H4 (cell line): ENCODE measurements around the gene ARID1A. TPM values are rescaled to one million over a fixed set of nuclear protein-coding genes. Genes with fewer than 3 reads are reported as not detected.
"Not testable (repeated sequence)": the region's sequence is repeated elsewhere in the genome, so short reads cannot be mapped to it uniquely, and the experiment has no call there.

ENCODE experiments used
- DNase-seq: peaks from one replicate; pipeline ENCODE4 v3.0.0-alpha.2; 2015; ENCODE audit warnings: low spot score
- total RNA-seq: library from RNA; depleted of rRNA; stranded (reverse); fragments of >200 nt; shearing (Covaris generic); gene quantifications from 2 replicates; pipeline ENCODE4 v1.2.3, GENCODE V29; 2014

Gene ARID1A
- total RNA-seq, 1 experiment from 2014 or later, result 13.0 TPM

DNA sequence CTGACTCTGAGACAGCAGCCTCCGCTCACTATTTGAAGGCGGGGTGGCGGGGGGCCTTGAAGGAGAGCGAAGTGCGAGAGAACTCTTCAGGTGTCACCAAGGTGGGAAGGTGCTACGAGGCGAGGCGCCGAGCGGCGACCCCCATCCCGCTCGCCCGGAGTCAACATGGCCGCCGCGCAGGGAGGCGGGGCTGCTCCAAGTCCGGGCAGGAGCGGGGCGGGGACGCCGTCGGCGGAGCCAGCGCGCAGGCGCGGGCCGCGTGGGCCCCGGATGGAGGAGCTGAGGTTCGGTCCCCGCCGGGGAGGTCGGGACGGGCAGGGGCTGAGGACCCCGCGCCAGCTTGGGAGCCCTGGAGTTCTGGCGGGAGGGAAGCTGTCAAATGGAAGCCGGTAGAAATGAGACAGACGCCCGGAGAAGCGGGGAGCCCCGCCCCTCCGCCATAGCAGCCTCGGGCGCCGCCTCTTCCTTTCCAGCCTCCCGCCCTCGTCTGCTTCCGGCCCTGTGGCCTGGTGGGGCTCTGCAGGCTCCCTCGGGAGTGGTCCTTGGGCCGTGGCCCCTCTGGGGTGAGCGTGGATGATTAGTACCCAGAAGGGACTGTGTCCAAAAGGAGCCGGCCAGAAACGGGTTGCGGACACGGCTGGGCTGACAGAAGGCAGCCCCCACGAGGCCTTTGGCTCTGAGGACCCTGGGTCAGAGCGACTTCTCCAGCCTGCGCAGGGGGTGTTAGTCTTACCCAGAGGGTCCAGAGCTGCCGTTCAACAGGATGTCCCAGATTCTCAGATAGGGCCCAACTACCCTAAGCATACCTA, 92.1 kb downstream of the ARID1A start, which contains the start of gene PIGV:
Gene PIGV (plus strand): TSS at position 245 of the 809 bp plus-strand sequence. CDS start 2,866 bp downstream, outside the sequence.
- peak; percentile 62 for DNase-seq

DNA sequence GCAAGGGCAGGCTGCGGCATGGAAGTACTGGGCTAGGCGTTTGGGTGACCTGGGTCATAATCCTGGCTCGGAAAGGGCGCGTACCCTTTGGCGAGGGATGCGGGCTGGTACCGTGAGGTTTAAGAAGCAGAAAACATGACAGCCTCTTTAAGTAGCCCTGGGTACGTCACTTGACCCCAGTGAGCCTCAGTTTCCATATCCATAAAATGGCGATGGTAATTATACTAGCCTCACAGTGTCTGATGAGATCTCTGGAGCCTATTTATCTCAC, 92.6 kb downstream of the ARID1A start:
- no peak for DNase-seq

DNA sequence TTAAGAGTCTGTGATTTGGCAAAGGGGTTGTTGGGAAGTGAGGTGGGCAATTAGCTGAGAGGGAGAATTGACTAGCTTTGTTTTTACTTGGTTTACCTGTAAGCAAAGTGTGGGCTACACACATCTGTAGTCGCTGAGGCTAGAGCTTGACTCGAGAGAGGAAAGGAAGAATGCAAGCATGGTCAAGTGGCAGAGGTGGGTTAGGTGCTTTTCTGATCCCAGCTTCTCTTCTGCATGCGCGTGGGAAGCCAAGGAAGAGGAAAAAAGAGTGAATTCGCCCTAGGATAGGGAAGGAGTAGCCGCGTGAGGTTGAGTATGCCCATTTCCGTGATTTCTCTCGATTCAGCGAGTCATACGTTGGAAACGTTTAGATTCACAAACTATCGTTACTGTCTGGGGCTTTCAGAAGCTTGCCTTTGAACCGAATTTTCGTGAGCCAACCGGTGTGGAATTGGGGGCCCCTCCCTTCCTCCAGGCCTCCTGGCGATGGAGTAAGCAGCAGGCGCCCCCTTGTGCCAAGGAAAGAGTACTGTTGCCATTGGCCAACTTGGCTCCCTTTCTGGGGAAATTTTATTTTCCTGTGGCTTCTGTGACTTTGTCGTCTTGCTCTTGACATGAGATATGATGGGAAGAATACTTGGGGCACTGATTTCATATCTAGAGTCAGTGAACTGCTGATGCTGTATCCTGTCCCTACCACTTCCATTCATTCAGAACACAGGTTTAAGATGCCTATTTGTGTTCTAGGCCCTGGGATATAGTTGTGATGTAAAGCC, 93.2 kb downstream of the ARID1A start:
- DNase-seq, result peak; percentile 78

DNA sequence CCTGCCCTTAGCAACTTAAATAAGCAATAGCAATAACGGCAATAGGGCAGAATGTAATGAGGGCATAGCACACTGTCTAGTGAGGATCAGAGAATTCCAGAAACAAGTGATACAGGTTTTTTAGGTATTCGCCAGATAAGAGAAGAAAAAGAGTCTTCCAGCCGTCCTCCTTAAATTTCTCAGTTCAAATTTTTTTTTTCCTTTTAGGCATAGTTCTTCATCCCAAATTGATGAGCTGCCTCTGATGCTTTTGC, 93.7 kb downstream of the ARID1A start:
- no peak for DNase-seq

DNA sequence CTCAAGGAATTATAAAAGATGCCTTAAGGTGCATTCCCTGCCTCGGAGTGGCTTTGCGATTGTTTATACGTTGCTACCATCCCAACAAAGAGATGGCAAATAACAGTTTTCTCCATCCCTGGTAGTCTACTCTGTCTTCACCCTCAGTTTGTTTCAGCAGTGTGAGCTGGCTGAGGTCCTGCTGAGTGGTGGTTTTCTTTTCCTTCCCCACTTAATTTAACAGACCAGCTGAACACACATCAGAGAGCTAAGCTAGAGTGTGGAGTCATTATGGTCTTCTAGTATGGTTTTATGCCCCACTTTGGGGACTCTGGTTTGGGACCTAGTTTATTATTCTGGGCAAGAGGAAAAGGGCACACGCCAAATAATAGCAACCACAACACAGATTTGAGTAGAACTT, 94.1 kb downstream of the ARID1A start:
- DNase-seq, result no peak

DNA sequence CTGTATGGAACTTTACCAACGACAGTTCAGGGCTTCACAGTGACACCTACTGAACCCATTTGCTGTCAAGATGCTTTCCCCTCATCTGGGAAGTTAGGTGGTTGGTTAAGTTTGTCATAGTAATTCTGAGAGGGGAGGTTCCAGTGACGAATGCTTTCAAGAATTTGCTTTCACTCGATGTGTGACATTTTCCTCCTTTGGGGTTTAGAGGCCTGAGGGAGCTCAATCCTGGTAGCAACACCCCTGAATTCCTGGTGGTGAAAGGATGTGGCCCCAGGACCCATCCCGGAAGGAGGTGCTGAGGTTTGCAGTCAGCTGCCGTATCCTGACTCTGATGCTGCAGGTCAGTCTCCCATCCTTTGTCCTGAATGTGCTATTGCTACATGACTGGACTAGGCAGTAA, 94.7 kb downstream of the ARID1A start:
- DNase-seq, result no peak

DNA sequence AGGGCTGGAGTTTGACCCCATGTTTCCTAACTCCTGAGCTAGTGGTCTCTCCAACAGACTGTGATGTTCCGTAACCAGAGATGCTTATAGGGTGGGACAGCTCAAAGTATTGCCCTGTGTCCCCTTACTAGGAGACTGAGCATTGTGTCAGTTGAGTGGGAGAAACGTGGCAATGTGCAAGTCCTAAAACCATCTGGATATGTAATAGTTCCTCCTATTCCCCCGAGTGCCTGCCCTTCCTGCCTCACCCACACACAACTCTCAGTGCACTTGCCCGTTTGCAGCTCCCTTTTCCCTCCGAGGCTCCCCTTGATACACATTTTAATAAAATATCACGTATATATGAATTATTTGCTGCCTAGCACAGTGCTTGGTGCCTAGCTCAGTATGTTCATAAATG, 95.3 kb downstream of the ARID1A start:
- no peak for DNase-seq

DNA sequence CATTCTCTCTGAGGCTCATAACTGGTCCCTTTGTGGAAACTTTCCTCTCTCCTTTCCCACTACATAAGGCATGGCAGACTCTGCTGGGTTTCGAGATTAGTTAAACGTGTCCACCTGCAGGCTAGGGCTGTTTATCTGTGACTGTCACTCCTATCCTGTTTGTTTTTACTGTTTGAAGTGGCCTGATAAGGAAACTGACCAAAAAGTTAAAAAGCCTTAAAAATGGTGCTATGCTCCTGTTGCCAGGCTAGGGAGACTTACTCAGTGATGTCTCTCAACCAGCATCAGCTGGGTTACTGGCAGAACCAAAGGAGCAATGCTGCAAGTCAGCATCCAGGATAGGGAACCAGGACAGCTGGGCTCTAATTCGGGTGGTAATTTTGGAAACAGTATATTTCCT, 95.8 kb downstream of the ARID1A start:
- no peak for DNase-seq

DNA sequence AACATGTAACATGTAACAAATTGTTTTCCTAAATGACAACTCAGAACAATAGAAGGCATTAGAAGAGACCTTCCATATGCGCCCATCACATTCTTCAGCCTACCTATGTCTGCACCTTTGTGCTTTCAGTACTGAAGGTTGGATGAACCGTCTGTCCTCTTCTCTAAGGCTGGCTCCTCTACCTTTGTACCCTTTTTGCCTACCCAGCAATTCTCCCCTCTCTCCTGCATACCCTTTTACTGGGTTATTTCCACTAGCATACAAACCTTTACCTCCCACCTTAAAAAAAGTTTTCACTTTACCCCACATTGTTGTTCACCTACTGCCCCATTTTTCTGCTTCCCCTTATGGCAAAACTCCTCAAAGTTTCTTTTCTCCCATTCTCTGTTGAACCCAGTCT, 97.1 kb downstream of the ARID1A start:
- no peak for DNase-seq

DNA sequence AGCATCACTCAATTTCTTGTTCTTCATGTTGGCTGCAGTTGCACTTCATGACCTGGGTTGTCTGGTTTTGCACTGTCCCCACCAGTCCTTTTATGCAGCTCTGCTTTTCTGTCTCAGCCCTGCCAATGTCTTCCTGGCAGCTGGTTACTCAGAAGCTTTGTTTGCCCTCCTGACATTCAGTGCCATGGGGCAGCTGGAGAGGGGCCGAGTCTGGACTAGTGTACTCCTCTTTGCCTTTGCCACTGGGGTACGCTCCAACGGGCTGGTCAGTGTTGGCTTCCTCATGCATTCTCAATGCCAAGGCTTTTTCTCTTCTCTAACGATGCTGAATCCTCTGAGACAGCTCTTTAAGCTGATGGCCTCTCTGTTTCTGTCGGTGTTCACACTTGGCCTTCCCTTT, 98.6 kb downstream of the ARID1A start:
- no peak for DNase-seq

DNA sequence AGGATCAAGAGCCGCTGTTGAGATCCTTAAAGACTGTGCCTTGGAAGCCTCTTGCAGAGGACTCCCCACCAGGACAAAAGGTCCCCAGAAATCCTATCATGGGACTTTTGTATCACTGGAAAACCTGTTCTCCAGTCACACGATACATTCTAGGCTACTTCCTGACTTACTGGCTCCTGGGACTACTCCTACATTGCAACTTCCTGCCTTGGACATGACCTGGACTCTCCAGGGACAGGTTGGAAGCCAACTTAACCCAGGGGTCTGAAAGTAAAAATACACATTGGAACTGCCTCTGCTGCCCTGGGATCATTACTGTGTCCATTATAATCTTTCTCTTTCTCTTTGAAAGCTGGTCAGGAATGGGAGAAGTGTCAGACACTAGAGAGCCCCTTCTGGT, 101.8 kb downstream of the ARID1A start:
- DNase-seq, result no peak

DNA sequence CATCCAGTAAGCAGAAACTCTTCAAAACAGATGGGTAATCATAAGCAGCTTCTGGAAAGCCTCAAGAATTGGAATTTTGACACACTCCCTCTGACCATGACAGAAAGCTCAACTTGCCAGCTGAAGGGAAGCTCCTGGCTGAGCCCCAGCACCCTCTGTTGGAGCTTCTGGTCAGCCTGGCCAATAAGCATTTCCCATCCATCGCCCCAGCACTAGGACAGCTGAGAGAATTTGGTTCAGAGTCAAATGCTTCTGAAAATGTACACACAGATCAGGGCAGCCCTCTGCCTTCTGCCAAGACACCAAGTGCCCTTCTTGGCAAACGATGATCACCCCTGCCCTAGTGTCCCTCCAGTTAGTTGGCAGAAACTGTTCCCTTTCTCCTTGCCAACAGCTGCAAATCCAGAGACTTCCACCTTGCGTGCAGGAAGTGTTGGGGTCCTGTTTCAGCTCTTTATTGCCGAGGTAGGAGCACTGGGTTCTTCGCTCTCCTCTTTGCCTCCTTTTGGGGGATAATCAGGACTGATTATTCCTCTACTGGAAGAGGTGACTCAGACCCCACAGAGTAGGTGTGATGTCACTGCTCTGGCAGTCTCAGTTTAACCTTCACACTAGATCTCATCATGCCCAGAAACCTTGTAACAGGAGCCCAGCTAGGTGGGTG, 103.8 kb downstream of the ARID1A start:
- DNase-seq, result peak; percentile 62

DNA sequence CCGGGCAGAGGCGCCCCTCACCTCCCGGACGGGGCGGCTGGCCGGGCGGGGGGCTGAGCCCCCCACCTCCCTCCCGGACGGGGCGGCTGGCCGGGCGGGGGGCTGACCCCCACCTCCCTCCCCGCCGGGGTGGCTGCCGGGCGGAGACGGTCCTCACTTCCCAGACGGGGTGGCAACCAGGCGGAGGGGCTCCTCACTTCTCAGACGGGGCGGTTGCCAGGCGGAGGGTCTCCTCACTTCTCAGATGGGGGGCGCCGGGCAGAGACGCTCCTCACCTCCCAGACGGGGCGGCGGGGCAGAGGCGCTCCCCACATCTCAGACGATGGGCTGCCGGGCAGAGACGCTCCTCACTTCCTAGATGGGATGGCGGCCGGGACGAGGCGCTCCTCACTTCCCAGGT, 108.1 kb downstream of the ARID1A start:
- DNase-seq, result not testable (repeated sequence)

DNA sequence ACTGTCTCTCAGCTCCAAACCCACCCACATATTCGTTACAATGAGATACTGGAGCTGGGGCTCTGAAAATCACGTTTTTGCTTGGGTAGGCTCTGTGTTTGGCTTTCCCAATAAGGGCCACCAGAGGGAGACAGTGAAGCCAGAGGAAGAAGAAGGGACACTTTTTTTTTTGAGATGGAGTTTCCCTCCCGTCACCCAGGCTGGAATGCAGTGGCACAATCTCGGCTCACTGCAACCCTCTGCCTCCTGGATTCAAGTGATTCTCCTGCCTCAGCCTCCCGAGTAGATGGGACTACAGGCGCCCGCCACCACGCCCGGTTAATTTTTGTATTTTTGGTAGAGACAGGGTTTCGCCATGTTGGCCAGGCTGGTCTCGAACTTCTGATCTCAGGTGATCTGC, 114.3 kb downstream of the ARID1A start:
- peak; percentile 59 for DNase-seq

DNA sequence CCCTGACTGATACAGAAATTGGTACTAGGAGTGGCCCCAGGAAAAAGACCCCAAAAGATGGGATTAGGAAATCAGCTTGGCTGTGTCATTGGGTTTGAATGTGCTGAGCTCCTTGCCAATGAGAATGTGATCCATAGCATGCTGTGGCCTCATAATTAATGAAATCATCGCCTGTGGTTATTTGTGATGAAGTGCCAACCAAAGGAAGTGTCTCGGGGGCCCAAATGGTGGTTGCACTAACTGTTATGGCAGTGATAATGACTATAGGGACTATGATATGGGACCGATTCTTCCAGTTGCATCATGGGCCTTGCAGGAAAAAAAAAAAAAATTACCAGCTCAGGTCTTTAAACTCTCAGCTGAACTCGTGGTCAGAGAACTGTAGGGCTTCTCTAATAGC, 115.2 kb downstream of the ARID1A start:
- DNase-seq, result no peak

DNA sequence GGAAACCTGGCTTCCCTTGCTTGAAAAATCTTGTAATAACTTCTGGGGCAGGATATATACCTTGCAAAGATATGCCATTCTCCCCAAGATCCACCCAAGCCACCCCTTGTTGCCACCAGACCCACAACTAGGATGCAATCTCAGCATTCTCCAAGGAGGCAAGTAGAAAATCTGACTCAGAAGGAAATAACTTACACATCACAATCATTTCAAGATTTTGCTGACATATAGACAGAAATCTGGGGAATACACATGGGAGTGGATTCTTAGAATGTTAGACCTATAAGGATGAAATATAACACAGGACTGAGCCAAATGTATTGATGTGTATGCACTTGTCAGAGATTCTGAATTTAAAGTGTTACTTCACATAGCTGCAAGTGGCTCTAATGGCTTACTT, 115.9 kb downstream of the ARID1A start:
- no peak for DNase-seq

DNA sequence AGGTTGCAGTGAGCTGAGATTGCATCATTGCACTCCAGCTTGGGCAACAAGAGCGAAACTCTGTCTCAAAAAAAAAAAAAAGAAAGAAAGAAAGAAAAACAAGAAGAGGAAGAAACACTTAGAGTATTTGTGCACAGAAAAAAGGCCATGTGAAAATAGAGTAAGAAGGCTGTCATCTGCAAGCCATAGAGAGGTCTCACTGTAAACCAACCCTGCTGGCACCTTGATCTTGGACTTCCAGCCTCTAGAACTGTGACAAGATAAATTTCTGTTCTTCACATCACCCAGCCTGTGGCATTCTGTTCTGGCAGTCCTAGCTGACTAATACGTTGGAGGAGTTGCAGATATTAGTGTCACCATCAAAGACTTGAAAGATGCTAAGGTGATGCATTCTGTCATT, 118.6 kb downstream of the ARID1A start:
- no peak for DNase-seq

DNA sequence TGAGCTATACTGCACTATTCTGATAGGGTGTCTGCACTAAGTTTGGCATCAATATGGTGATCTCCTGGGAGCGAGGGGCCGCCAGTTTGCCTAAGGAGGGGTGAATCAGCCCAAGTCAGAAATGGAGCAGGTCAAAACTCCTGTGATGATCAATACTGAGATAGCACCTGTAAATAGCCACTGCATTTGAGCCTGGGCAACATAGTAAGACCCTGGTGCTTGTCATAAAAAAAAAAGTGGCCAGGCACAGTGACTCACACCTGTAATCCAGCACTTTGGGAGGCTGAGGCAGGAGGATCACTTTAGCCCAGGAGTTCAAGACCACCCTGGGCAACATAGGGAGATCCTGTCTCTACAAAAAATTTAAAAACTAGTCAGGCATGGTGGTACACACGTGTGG, 119.1 kb downstream of the ARID1A start:
- DNase-seq, result no peak

DNA sequence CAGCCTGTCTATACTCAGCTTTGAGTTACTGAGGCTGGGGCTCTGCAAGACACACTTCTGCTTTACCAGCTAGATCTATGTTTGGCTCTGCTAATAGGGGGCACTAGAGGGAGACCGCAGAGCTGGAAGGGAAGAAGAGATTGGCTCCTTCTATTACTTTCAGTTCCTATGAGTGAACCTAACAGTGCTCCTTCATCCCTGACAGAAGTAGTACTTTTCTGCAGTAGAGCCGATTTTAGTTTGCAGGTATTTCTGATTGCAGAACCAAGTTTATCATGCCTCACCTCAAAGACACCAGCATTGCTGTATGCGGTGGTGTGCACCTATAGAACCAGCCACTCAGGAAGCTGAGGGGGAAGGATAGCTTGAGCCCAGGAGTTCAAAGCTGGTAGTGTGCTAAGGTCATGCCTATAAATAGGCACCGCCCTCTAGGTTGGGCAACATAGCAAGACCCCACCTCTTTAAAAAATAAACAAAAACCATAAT, 125.0 kb downstream of the ARID1A start:
- DNase-seq, result no peak

DNA sequence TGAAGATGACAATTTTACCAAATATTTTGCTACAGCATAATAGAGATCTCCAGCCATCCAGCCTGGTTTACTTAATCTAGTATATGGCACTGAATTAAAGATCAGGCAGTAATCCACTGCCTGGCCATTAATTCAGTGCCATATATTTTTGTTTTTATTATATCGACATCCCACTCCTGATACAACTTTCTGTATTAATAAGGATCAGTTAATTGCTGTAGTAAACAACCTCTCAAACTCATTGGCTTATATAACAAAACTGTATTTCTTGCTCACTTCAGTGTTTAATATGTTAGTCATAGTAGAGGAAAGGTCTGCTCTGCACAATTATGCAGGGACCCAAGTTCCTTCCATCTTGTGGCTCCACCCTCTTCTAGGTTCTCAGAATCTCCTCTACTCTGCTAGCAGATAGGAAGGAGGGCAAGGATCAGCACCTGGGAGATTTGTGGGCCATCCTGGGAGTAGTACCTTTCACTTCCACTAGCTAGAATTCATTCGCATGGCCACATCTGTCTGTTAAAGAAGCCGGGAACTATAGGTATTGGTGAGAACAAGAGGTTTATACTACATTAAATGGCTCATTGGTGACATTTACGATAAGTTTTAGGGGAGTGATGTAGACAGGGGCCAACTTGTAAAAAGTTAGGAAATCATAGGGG, 127.1 kb downstream of the ARID1A start:
- DNase-seq, result no peak

DNA sequence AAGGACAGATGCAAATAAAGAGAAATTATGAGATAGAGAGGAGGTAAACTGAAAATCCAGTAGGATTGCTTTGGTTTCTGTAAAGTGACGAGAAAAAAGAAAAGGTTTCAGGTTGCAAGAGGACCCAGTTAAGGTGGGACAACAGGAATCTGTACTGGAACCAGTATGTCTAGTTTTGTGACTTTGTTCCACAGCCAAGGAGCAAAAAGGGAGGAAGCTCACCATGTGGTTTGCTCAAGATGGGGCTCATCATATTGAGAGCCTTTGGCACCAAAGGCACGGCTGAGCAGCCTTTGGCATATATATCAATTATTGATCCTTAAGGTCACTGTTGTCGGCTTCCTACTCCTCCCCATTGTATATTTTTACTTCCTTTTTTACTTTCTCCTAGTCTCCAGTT, 128.9 kb downstream of the ARID1A start:
- no peak for DNase-seq
